A172 (cell line): ENCODE results near the gene CCNI. TPM values are rescaled to one million over a fixed set of nuclear protein-coding genes. Genes with fewer than 3 reads are reported as not detected.
A peak's percentile ranks its signal among the peaks of the same experiment; 100 is the strongest.

ENCODE experiments used
- DNase-seq: peaks from one replicate; pipeline ENCODE4 v3.0.0-alpha.2; 2015; ENCODE audit warnings: low spot score
- total RNA-seq: library from RNA; depleted of rRNA; stranded (reverse); fragments of >200 nt; shearing (Covaris generic); gene quantifications from 2 replicates; pipeline ENCODE4 v1.2.3, GENCODE V29; 2014; rRNA removed

The CCNI gene
- total RNA-seq, 1 experiment from 2014 or later, result 56.5 TPM

- DNase-seq, result peak; percentile 50
These were observed 68.2 kb downstream of the CCNI start for GRCh38 chr4:77007358-77008230.

GRCh38 chr4:77006753-77007353, 68.9 kb downstream of the CCNI start:
- no peak for DNase-seq

GRCh38 chr4:77003400-77003799, 72.4 kb downstream of the CCNI start:
- no peak for DNase-seq

GRCh38 chr4:77002321-77003107, 73.3 kb downstream of the CCNI start:
- DNase-seq, result no peak

- no peak for DNase-seq
These were observed 73.9 kb downstream of the CCNI start for GRCh38 chr4:77001907-77002306.

- no peak for DNase-seq
These were observed 77.4 kb downstream of the CCNI start for GRCh38 chr4:76998251-76998901.

GRCh38 chr4:76997532-76997931, 78.3 kb downstream of the CCNI start:
- DNase-seq, result no peak

Other genes starting within 250 kb of the CCNI start
- not detected in 2 replicates for gene SOWAHB, start 177.8 kb downstream of the CCNI start, total RNA-seq
- 72.5 and 73.5 TPM in 2 replicates for gene SEPTIN11, start 126.2 kb downstream of the CCNI start, total RNA-seq
- gene CCNG2, start 81.2 kb upstream of the CCNI start, total RNA-seq, result 5.2 and 7.3 TPM in 2 replicates